Omental fat pad (tissue), 4 donors: Measurements from ENCODE around the gene WDR12. TPM values are rescaled to one million over a fixed set of nuclear protein-coding genes. Genes with fewer than 3 reads are reported as not detected.
"Not testable (repeated sequence)": the region's sequence is repeated elsewhere in the genome, so short reads cannot be mapped to it uniquely, and the experiment has no call there.

Experiments
- ATAC-seq: fragments of 150-250 bp; one replicate; pipeline ENCODE4 v1.9.1; 2016; ENCODE audit warnings: mild to moderate bottlenecking, moderate library complexity; ENCODE audit not compliant: low FRiP score
- DNase-seq: peaks from one replicate; pipeline ENCODE4 v3.0.0-alpha.2; 2019; ENCODE audit warnings: low spot score
- CTCF ChIP-seq, 3 donors: fragments of 450-650 bp; IDR thresholded peaks; one replicate each; pipeline ENCODE4 v1.5.1; 2016 to 2017; ENCODE audit warnings: antibody characterized with exemption in 3 of 3, mild to moderate bottlenecking in 3 of 3, moderate library complexity in 2 of 3
- total RNA-seq, 4 donors: library from RNA; depleted of rRNA; stranded (reverse); fragments of >200 nt; gene quantifications; one replicate each; pipeline ENCODE4 v1.1.0, GENCODE V29; 2016

WDR12 gene
- total RNA-seq, 4 donors from 2014 or later: 12.3 to 31.8 (median 14.8) TPM

GRCh38 chr2:202911203-202911511 is 316 bp downstream of the WDR12 start:
- no peak for DNase-seq
- no peak for ATAC-seq
- no peak for TF ChIP-seq CTCF (IDR thresholded peaks at IDR 0.05)

- TF ChIP-seq CTCF (IDR thresholded peaks at IDR 0.05): no peak
- ATAC-seq: no peak
- DNase-seq: no peak
Observed at GRCh38 chr2:202910698-202911097, 775 bp downstream of the WDR12 start.

- not testable (repeated sequence) for ATAC-seq, DNase-seq
Observed at GRCh38 chr2:202910250-202910649, 1.2 kb downstream of the WDR12 start.

- TF ChIP-seq CTCF (IDR thresholded peaks at IDR 0.05): no peak
- DNase-seq (no peak), ATAC-seq (no peak)
Observed at GRCh38 chr2:202909394-202910192, 1.9 kb downstream of the WDR12 start.

- ATAC-seq (no peak), DNase-seq (no peak)
- TF ChIP-seq CTCF (IDR thresholded peaks at IDR 0.05): no peak
Observed at GRCh38 chr2:202908186-202908585, 3.3 kb downstream of the WDR12 start.

GRCh38 chr2:202905507-202905906 is 6.0 kb downstream of the WDR12 start:
- not testable (repeated sequence) for ATAC-seq, DNase-seq

GRCh38 chr2:202885190-202885589 is 26.3 kb downstream of the WDR12 start:
- no peak for TF ChIP-seq CTCF (IDR thresholded peaks at IDR 0.05)
- ATAC-seq: no peak

GRCh38 chr2:202883987-202884675 is 27.3 kb downstream of the WDR12 start:
- ATAC-seq: no peak
- no peak for DNase-seq
- no peak for TF ChIP-seq CTCF (IDR thresholded peaks at IDR 0.05)

More at GRCh38 chr2:202885190-202885589, 26.3 kb downstream of the WDR12 start:
- no peak for DNase-seq
